Measurements from ENCODE around the gene PTPN2.

The PTPN2 gene

GRCh38 chr18:12745095-12745795 is 138.8 kb downstream of the PTPN2 start:
- DNase-seq (ENCODE audit: low read depth in 2 of 2) = no peak

GRCh38 chr18:12744103-12744502 is 139.9 kb downstream of the PTPN2 start:
- DNase-seq (ENCODE audit: low read depth in 2 of 2) = no peak

- no peak for DNase-seq (ENCODE audit: low read depth in 2 of 2)
Observed at GRCh38 chr18:12742453-12742852, 141.6 kb downstream of the PTPN2 start.

Measured in activated CD8-positive, alpha-beta memory T cell treated with anti-CD3 and anti-CD28 coated beads for 4 hours (primary cell).